ENCODE results near the gene CNTN6. TPM values are rescaled to one million over a fixed set of nuclear protein-coding genes. Genes with fewer than 3 reads are reported as not detected.

Gene CNTN6
- total RNA-seq, 1 experiment from 2014 or later: not detected

DNA sequence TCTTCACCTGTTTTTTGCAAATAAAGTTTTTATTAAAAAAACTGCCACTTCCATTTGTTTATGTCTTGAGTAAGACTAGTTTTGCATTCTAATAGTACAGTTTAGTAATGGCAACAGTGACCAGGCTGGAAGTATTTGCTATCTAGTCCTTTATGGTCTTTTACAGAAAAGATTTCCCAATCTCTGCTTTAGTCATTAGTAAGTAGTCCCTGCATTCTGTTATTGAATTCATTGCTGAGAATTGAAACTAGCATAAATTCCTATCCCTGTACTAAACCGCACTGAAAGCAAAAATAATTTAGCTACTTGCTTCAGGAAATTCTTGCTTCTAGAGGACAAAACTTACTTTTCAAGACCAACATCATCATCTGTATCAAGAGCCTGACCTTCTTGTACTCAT, 46.2 kb downstream of the CNTN6 start (continued):
- no peak for TF ChIP-seq ZNF274 (IDR thresholded peaks at IDR 0.05; ENCODE audit: low read depth, low read length)

DNA sequence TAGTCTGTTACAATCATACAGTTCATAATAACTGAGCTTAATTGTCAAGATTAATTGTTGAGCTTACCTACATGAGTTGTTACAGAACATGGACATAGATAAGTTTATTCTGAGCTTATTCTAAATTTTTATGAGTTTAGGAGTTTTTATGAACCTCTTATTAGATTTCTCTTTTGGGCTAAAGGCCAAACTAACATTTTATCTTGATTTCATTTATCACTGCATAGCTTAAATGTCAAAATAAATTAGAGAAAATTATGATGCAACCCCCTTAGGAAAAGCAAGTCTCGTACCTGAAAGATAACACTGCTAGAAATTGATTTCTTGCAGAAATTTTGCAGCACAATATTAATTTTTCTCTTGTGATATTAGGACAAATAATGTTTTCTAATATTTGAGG, 54.5 kb downstream of the CNTN6 start:
- Histone ChIP-seq H3K27ac (ENCODE audit: low read depth, low read length) (no peak overlapping the region), H3K9me3 (ENCODE audit: control insufficient read depth in 1 of 2, insufficient read depth in 1 of 2, low read depth in 1 of 2, low read length in 2 of 2) (peaks cover 11 to 23% of the 10 kb centered on the region in 2 experiments; a peak in 3 of 4 replicates), H3K36me3 (ENCODE audit: control insufficient read depth in 1 of 2, insufficient read depth in 2 of 2, low read length in 2 of 2) (no peaks in the 10 kb centered on the region), H3K27me3 (ENCODE audit: insufficient read depth, low read length) (no peaks in the 10 kb centered on the region), H3K9ac (ENCODE audit: low read length) (no peak overlapping the region), H3K79me2 (ENCODE audit: insufficient read depth, low read length) (no peaks in the 10 kb centered on the region), H3K4me3 (replicated peaks in 1 of 2; ENCODE audit: low read depth in 1 of 2, low read length in 2 of 2) (no peak overlapping the region), H3K4me1 (ENCODE audit: control insufficient read depth in 1 of 2, insufficient read depth in 2 of 2, low read length in 2 of 2) (no peaks in the 10 kb centered on the region), H3K9me2 (ENCODE audit: insufficient read depth) (no peaks in the 10 kb centered on the region), H3K4me2 (ENCODE audit: low read length) (no peak overlapping the region), H2AFZ (ENCODE audit: low read depth, low read length, poor library complexity, severe bottlenecking) (no peak overlapping the region), H4K20me1 (ENCODE audit: insufficient read depth) (no peaks in the 10 kb centered on the region)
- ChIA-PET POLR2A (no interaction called here), RAD21 (ENCODE audit: low non-redundant PET in 1 of 2, low total read pairs in 2 of 2, uncharacterized antibody in 2 of 2, unreplicated experiment in 2 of 2) (no interaction called here), CTCF (no interaction called here)
- no peak for ATAC-seq
- no peak for DNase-seq (ENCODE audit: low read depth, low spot score)
- no TSS peak for BruUV-seq (replicated peaks)
- intact Hi-C loops (cut with micrococcal nuclease): no loop called here
- TF ChIP-seq JUND (IDR thresholded peaks at IDR 0.05) (no peak), ZFX (IDR thresholded peaks at IDR 0.05) (no peak), EZH2 (IDR thresholded peaks at IDR 0.05) (no peak), POLR2A (IDR thresholded peaks at IDR 0.05; ENCODE audit: borderline replicate concordance, extremely low read depth, insufficient read depth, insufficient read length) (no peak), SIN3A (IDR thresholded peaks at IDR 0.05; ENCODE audit: low read depth) (no peak), ZNF274 (IDR thresholded peaks at IDR 0.05; ENCODE audit: low read depth, low read length) (no peak), CEBPB (IDR thresholded peaks at IDR 0.05; ENCODE audit: low read depth) (no peak), SRF (IDR thresholded peaks at IDR 0.05; ENCODE audit: low read depth) (no peak)
- TF ChIP-seq, protein P1, sequence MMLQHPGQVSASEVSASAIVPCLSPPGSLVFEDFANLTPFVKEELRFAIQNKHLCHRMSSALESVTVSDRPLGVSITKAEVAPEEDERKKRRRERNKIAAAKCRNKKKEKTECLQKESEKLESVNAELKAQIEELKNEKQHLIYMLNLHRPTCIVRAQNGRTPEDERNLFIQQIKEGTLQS (IDR thresholded peaks at IDR 0.05): no peak
- TF ChIP-seq, protein P2, sequence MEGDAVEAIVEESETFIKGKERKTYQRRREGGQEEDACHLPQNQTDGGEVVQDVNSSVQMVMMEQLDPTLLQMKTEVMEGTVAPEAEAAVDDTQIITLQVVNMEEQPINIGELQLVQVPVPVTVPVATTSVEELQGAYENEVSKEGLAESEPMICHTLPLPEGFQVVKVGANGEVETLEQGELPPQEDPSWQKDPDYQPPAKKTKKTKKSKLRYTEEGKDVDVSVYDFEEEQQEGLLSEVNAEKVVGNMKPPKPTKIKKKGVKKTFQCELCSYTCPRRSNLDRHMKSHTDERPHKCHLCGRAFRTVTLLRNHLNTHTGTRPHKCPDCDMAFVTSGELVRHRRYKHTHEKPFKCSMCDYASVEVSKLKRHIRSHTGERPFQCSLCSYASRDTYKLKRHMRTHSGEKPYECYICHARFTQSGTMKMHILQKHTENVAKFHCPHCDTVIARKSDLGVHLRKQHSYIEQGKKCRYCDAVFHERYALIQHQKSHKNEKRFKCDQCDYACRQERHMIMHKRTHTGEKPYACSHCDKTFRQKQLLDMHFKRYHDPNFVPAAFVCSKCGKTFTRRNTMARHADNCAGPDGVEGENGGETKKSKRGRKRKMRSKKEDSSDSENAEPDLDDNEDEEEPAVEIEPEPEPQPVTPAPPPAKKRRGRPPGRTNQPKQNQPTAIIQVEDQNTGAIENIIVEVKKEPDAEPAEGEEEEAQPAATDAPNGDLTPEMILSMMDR (IDR thresholded peaks at IDR 0.05 in 2 of 3, conservative IDR thresholded peaks at IDR 0.05 in 1 of 3; ENCODE audit: borderline replicate concordance in 1 of 3, insufficient read depth in 1 of 3, low read depth in 2 of 3, low read length in 2 of 3): no peak

Data from HCT116 (cell line).